Ishikawa (cell line): Measurements from ENCODE around the gene WDR62.

Experiments
- CEBPB ChIP-seq: IDR thresholded peaks from 2 replicates; pipeline ENCODE4 v1.6.1; 2012
- CREB1 ChIP-seq: IDR thresholded peaks from 2 replicates; pipeline ENCODE4 v1.6.1; 2012; ENCODE audit warnings: low read depth
- EGR1 ChIP-seq: IDR thresholded peaks from 2 replicates; pipeline ENCODE4 v1.6.1; 2012
- EP300 ChIP-seq: IDR thresholded peaks from 2 replicates; pipeline ENCODE4 v1.6.1; 2012; ENCODE audit warnings: borderline replicate concordance
- FOXM1 ChIP-seq: IDR thresholded peaks from 2 replicates; pipeline ENCODE4 v1.6.1; 2012; ENCODE audit warnings: low read depth, borderline replicate concordance
- MAX ChIP-seq: IDR thresholded peaks from 2 replicates; pipeline ENCODE4 v1.6.1; 2012
- NFIC ChIP-seq: IDR thresholded peaks from 2 replicates; pipeline ENCODE4 v1.6.1; 2012
- RAD21 ChIP-seq: IDR thresholded peaks from 2 replicates; pipeline ENCODE4 v1.6.1; 2012; ENCODE audit warnings: low read depth
- TAF1 ChIP-seq: IDR thresholded peaks from 2 replicates; pipeline ENCODE4 v1.6.1; 2012; ENCODE audit warnings: low read depth, mild to moderate bottlenecking
- TCF12 ChIP-seq: IDR thresholded peaks from 2 replicates; pipeline ENCODE4 v1.6.1; 2012; ENCODE audit warnings: low read depth
- TEAD4 ChIP-seq: IDR thresholded peaks from 2 replicates; pipeline ENCODE4 v1.6.1; 2012
- YY1 ChIP-seq: IDR thresholded peaks from 2 replicates; pipeline ENCODE4 v1.6.1; 2012; ENCODE audit warnings: low read depth
- ZBTB7A ChIP-seq: IDR thresholded peaks from 2 replicates; pipeline ENCODE4 v1.6.1; 2012; ENCODE audit warnings: low read depth
- TF ChIP-seq, protein P1 (sequence below): IDR thresholded peaks from 2 replicates; pipeline ENCODE4 v1.6.1; 2012; ENCODE audit warnings: low read depth, mild to moderate bottlenecking
- TF ChIP-seq, protein P2 (sequence below): IDR thresholded peaks from 2 replicates; pipeline ENCODE4 v1.6.1; 2012

Gene WDR62

DNA sequence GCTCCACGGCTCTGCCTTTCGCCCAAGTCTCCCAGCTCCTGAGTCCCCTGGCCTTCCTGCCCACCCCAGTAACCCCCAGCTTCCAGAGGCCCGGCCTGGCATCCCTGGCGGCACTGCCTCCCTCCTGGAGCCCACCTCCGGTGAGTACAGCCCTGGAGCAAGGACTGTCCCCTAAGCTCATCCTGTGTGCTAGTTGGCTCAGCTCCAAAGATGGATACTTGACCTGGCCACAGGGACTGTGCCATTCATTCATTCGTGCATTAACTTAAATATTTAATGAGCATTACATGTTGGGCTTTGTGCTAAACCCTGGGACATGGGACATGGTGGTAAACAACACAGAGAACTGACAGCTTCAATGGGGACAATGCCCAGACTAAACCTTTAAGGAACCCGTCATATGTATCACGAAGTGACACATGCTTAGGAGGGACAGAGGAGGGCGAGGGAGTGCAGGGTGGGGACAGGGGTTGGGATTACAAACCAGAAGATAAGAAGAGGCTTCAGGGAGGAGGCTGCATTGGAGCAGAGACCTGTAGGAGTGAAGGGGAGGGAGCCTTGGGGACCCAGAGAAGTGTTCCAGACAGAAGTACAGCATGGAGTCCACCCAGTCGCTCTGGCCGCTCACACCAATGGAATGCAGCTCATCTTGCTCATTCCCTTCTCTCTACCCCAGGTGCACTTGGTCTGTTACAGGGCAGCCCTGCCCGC is 49.3 kb downstream of the WDR62 start:
- TF ChIP-seq RAD21 (no peak), MAX (no peak), TAF1 (no peak), ZBTB7A (no peak), EP300 (no peak)

GRCh38 chr19:36106441-36106840 is 51.7 kb downstream of the WDR62 start:
- TF ChIP-seq NFIC (no peak), EP300 (no peak), RAD21 (no peak), TAF1 (no peak), TCF12 (no peak), MAX (no peak), CREB1 (no peak), FOXM1 (no peak), EGR1 (no peak), CEBPB (no peak)

- no peak for TF ChIP-seq FOXM1
- TF ChIP-seq YY1 = no peak
Observed at GRCh38 chr19:36106991-36107390, 52.3 kb downstream of the WDR62 start.

GRCh38 chr19:36108684-36109083 is 54.0 kb downstream of the WDR62 start:
- TF ChIP-seq CEBPB (no peak), MAX (no peak), CREB1 (no peak)

- TF ChIP-seq FOXM1 = no peak
- TF ChIP-seq EGR1 = no peak
- no peak for TF ChIP-seq EP300
- TF ChIP-seq TAF1 = no peak
- TF ChIP-seq, protein P1, sequence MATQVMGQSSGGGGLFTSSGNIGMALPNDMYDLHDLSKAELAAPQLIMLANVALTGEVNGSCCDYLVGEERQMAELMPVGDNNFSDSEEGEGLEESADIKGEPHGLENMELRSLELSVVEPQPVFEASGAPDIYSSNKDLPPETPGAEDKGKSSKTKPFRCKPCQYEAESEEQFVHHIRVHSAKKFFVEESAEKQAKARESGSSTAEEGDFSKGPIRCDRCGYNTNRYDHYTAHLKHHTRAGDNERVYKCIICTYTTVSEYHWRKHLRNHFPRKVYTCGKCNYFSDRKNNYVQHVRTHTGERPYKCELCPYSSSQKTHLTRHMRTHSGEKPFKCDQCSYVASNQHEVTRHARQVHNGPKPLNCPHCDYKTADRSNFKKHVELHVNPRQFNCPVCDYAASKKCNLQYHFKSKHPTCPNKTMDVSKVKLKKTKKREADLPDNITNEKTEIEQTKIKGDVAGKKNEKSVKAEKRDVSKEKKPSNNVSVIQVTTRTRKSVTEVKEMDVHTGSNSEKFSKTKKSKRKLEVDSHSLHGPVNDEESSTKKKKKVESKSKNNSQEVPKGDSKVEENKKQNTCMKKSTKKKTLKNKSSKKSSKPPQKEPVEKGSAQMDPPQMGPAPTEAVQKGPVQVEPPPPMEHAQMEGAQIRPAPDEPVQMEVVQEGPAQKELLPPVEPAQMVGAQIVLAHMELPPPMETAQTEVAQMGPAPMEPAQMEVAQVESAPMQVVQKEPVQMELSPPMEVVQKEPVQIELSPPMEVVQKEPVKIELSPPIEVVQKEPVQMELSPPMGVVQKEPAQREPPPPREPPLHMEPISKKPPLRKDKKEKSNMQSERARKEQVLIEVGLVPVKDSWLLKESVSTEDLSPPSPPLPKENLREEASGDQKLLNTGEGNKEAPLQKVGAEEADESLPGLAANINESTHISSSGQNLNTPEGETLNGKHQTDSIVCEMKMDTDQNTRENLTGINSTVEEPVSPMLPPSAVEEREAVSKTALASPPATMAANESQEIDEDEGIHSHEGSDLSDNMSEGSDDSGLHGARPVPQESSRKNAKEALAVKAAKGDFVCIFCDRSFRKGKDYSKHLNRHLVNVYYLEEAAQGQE = no peak
- TF ChIP-seq MAX = no peak
- TF ChIP-seq YY1 = no peak
- TF ChIP-seq RAD21 = no peak
- no peak for TF ChIP-seq ZBTB7A
- no peak for TF ChIP-seq NFIC
- TF ChIP-seq TEAD4 = no peak
- no peak for TF ChIP-seq TCF12
- TF ChIP-seq, protein P2, sequence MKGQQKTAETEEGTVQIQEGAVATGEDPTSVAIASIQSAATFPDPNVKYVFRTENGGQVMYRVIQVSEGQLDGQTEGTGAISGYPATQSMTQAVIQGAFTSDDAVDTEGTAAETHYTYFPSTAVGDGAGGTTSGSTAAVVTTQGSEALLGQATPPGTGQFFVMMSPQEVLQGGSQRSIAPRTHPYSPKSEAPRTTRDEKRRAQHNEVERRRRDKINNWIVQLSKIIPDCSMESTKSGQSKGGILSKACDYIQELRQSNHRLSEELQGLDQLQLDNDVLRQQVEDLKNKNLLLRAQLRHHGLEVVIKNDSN = no peak
- no peak for TF ChIP-seq CEBPB
- no peak for TF ChIP-seq CREB1
Observed at GRCh38 chr19:36110487-36111199, 55.9 kb downstream of the WDR62 start, which contains the start of gene OVOL3. Gene OVOL3 (plus strand): TSS chr19:36111143. CDS start chr19:36111203, 60 bp downstream.

GRCh38 chr19:36111200-36111539 is 56.5 kb downstream of the WDR62 start:
- TF ChIP-seq MAX (no peak), RAD21 (no peak), CREB1 (no peak), CEBPB (no peak), TAF1 (no peak), NFIC (no peak), TEAD4 (no peak), ZBTB7A (no peak), TCF12 (no peak)
- TF ChIP-seq, protein P1 = no peak
- TF ChIP-seq, protein P2 = no peak
